Activated CD4-positive, alpha-beta T cell treated with anti-CD3 and anti-CD28 coated beads for 24 hours (primary cell): ENCODE data around the gene KCNAB3.

ENCODE experiments used
- DNase-seq, 2 donors: peaks; one replicate each; pipeline ENCODE4 v3.0.0-alpha.2; 2020; ENCODE audit warnings: low read depth in 2 of 2

The KCNAB3 gene

DNA sequence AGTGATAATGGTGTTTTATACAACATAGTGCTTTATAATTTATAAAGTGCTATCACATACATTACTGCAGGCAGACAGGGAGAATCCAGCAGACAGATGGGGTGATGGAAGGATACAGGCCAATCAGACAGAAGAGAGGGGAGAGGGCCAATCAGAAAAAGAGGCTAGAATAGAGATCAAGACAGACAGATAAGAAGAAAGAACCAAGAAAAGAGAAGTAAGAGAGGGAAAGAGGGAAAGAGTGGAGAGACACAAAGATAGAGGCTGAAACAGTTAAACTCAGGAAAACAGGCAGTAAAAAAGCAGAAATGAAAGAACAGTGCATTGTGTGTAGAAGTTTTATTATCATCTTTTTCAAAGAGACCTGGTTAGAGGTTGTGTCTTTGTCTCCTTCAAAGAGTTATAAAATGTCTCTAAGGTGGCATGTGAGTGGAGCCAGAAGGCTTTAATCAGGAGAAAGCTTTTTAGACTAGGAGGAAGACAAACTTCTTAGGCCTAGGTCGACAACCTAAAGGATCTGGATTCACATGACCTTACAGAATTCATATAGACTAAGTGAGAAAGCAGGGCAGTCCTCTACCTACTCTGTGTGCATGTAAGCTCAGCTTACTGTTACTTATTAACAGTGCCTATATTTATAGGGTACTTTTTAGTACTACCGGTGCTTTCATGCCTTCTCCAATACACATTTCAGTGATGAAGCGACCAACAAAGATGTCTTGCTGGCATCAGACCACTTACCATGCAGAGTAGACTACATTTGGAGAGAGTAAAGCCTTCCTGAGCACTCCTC is 49.4 kb downstream of the KCNAB3 start:
- DNase-seq = no peak

DNA sequence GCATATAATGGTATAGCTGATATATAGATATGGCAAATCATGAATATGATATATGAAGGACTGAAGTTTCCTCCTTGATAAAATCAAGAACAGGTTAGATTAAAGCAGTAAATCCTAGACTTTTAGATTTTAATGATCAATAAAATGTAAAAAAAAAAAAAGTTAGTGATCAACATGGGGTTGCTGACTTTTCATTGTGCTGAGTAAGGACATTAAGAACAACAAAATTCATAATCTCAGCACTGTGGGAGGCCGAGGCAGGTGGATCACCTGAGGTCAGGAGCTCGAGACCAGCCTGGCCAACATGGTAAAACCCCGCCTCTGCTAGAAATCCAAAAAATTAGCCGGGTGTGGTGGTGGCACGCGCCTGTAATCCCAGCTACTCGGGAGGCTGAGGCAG is 51.4 kb downstream of the KCNAB3 start:
- DNase-seq = no peak

DNA sequence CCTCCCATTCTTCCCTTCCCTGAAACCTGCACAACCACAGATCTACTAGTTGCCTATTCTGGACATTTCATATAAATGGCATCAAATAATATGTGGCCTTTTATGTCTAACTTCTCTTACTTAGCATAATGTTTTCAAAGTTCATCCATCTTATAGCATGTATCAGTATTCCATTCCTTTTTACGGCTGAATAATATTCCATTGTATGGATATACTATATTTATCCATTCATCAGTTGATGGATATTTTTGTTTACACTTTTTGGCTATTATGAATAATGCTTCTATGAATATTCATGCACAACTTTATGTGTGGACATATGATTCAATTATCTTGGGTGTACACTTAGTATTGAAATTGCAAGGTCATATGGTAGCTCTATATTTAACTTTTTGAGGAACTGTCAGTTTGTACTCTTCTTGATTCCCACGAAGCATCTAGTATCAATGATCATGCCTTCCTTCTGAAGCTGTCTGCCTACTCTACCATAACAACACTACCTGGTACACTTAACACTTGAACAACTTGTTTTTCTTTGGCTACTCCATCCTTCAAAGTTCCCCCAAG is 53.8 kb downstream of the KCNAB3 start:
- no peak for DNase-seq

DNA sequence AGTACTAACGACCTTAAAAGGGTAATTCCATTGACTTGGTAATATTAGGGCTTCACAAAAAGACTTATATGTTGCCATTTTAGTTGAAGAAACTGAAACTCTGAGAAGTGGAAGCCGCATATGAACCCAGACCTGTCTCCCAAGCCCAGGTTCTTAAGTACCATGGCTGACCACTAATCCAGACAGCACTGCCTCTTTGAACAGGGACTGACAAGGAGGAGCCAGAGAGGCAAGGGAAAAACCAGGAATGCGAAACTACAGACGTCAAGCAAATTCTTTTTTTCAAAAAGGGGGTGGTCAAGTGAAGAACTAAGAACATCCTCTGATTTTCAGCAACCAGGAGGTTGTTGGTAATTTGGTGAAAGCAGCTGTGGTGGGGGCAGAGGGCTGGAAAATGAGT is 56.6 kb downstream of the KCNAB3 start:
- DNase-seq = no peak
